DMS 273 (cell line): Measurements from ENCODE around the gene SMPX.

Source experiments
- DNase-seq: peaks from one replicate; lab custom pipeline; 2025; ENCODE audit not compliant: unreplicated experiment; lab: John Stamatoyannopoulos, UW

Gene SMPX

GRCh38 chrX:21744721-21745120, 13.2 kb downstream of the SMPX start:
- no peak for DNase-seq

- DNase-seq = no peak
Measured at GRCh38 chrX:21744060-21744459, 13.9 kb downstream of the SMPX start.

GRCh38 chrX:21741869-21742701, 15.8 kb downstream of the SMPX start:
- DNase-seq = peak; percentile 94

GRCh38 chrX:21741364-21741763, 16.6 kb downstream of the SMPX start:
- DNase-seq = peak; percentile 66

- peak; percentile 62 for DNase-seq
Measured at GRCh38 chrX:21740329-21741274, 17.3 kb downstream of the SMPX start.

GRCh38 chrX:21738950-21739287, 19.0 kb downstream of the SMPX start:
- DNase-seq = no peak

- DNase-seq = peak; percentile 75
Measured at GRCh38 chrX:21738210-21738949, 19.5 kb downstream of the SMPX start.

GRCh38 chrX:21735768-21736127, 22.2 kb downstream of the SMPX start:
- DNase-seq = no peak

GRCh38 chrX:21735038-21735767, 22.7 kb downstream of the SMPX start:
- DNase-seq = no peak

GRCh38 chrX:21734175-21734574, 23.7 kb downstream of the SMPX start:
- no peak for DNase-seq

GRCh38 chrX:21733705-21734104, 24.2 kb downstream of the SMPX start:
- DNase-seq = no peak

- DNase-seq = no peak
Measured at GRCh38 chrX:21730026-21730425, 27.9 kb downstream of the SMPX start.

- DNase-seq = no peak
Measured at GRCh38 chrX:21728276-21728968, 29.5 kb downstream of the SMPX start.

GRCh38 chrX:21725916-21726315, 32.0 kb downstream of the SMPX start:
- no peak for DNase-seq

- peak; percentile 76 for DNase-seq
Measured at GRCh38 chrX:21725496-21725895, 32.4 kb downstream of the SMPX start.

GRCh38 chrX:21723814-21724213, 34.1 kb downstream of the SMPX start:
- peak; percentile 53 for DNase-seq

- peak; percentile 39 for DNase-seq
Measured at GRCh38 chrX:21723084-21723483, 34.8 kb downstream of the SMPX start.

GRCh38 chrX:21721195-21721594, 36.7 kb downstream of the SMPX start:
- no peak for DNase-seq

GRCh38 chrX:21718575-21718974, 39.3 kb downstream of the SMPX start:
- DNase-seq = no peak

GRCh38 chrX:21717802-21718201, 40.1 kb downstream of the SMPX start:
- DNase-seq = no peak
